Stomach (tissue), 4 donors: Measurements from ENCODE around the gene GJC1.

ENCODE experiments used
- POLR2A ChIP-seq, 4 donors: fragments of 450-650 bp; IDR thresholded peaks; one replicate each; pipeline ENCODE4 v1.6.1; 2016; ENCODE audit warnings: antibody characterized with exemption in 4 of 4, control low read depth in 2 of 4, mild to moderate bottlenecking in 1 of 4, moderate library complexity in 1 of 4
- POLR2AphosphoS5 ChIP-seq, 3 donors: sonication (generic); formaldehyde crosslinking; IDR thresholded peaks; one replicate each; pipeline ENCODE4 v1.6.1; 2016; ENCODE audit warnings: antibody characterized with exemption in 3 of 3

DNA sequence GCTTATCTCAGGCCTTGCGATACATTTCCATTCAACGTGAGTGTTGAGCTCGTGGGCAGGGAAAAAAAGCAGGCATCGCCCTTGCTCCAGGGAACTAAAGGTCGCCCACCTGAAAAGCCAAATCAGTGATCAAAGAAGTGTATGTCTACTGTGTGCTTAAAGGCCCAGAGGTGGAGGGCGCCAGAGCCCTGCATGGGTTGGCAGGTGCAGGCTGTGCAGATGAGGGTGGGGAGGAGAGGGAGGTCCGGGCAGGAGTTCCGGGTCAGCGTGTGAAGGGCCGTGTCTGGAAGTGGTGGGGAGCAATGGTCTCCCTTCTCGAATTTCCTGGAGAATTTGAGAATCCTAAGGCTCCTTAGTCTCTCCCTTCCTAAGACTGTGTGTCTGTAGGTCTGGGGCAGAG is 64.1 kb downstream of the GJC1 start:
- TF ChIP-seq POLR2AphosphoS5 (IDR thresholded peaks at IDR 0.05) (no peak), POLR2A (IDR thresholded peaks at IDR 0.05) (no peak)
